ENCODE measurements around the gene TMEM8B.

Gene TMEM8B

GRCh38 chr9:35811381-35812024, 17.5 kb upstream of the TMEM8B start:
- DNase-seq, result no peak

GRCh38 chr9:35812025-35812602, 16.9 kb upstream of the TMEM8B start, which contains the start of gene SPAG8:
TSS of gene SPAG8 (minus strand) at chr9:35812262. CDS start at chr9:35812147, 115 bp downstream.
- peak; percentile 89 to 91 for DNase-seq

GRCh38 chr9:35813434-35814105, 15.5 kb upstream of the TMEM8B start:
- no peak for DNase-seq

- peak in 1 of 2 donors; percentile 18 for DNase-seq
These were observed 14.8 kb upstream of the TMEM8B start for GRCh38 chr9:35814106-35814840.

GRCh38 chr9:35814841-35815543, 14.0 kb upstream of the TMEM8B start, which contains the start of gene HINT2:
TSS of gene HINT2 (minus strand) at chr9:35815042. CDS start at chr9:35814979, 63 bp downstream.
- DNase-seq, result peak; percentile 96 to 97

- DNase-seq, result no peak
These were observed 12.3 kb upstream of the TMEM8B start for GRCh38 chr9:35816708-35817107.

- no peak for DNase-seq
These were observed 10.7 kb upstream of the TMEM8B start for GRCh38 chr9:35818341-35818740.

GRCh38 chr9:35820076-35820475, 9.0 kb upstream of the TMEM8B start:
- no peak for DNase-seq

- no peak for DNase-seq
These were observed 6.1 kb upstream of the TMEM8B start for GRCh38 chr9:35822926-35823325.

GRCh38 chr9:35826071-35826701, 2.8 kb upstream of the TMEM8B start:
- peak; percentile 17 to 36 for DNase-seq

GRCh38 chr9:35827486-35827885, 1.5 kb upstream of the TMEM8B start:
- DNase-seq, result no peak

GRCh38 chr9:35828716-35829083, 328 bp upstream of the TMEM8B start, which contains the start of gene FAM221B:
TSS of gene FAM221B (minus strand) at chr9:35828732. CDS start at chr9:35826161, 2,571 bp downstream.
- peak in 1 of 2 donors; percentile 18 for DNase-seq

GRCh38 chr9:35829764-35830096, 702 bp downstream of the TMEM8B start:
- DNase-seq, result no peak

GRCh38 chr9:35831040-35831439, 2.0 kb downstream of the TMEM8B start:
- DNase-seq, result no peak

- no peak for DNase-seq
These were observed 3.8 kb downstream of the TMEM8B start for GRCh38 chr9:35832814-35833213.

GRCh38 chr9:35834260-35835215, 5.5 kb downstream of the TMEM8B start:
- DNase-seq, result no peak

GRCh38 chr9:35835216-35835632, 6.2 kb downstream of the TMEM8B start:
- no peak for DNase-seq

- DNase-seq, result no peak
These were observed 6.7 kb downstream of the TMEM8B start for GRCh38 chr9:35835766-35836165.

- no peak for DNase-seq
These were observed 7.6 kb downstream of the TMEM8B start for GRCh38 chr9:35836595-35836994.

GRCh38 chr9:35839926-35840325, 10.9 kb downstream of the TMEM8B start:
- no peak for DNase-seq

Measured in activated CD4-positive, alpha-beta T cell treated with anti-CD3 and anti-CD28 coated beads for 4 hours (primary cell).